ENCODE data around the gene UTP25. TPM values are rescaled to one million over a fixed set of nuclear protein-coding genes. Genes with fewer than 3 reads are reported as not detected.

UTP25 gene
- total RNA-seq, 4 donors from 2014 or later = 3.9 to 4.6 (median 4.2) TPM

GRCh38 chr1:209805341-209805781 lies 22.4 kb upstream of the UTP25 start:
- Histone ChIP-seq H3K27ac (no peak overlapping the region), H3K27me3 (peaks cover 10 to 11% (median 11%) of the 10 kb centered on the region in 3 donors), H3K4me1 (peaks cover 0 to 11% of the 10 kb centered on the region in 2 donors), H3K9me3 (no peaks in the 10 kb centered on the region), H3K4me3 (no peak overlapping the region), H3K36me3 (no peaks in the 10 kb centered on the region)
- DNase-seq (no peak), ATAC-seq (no peak)
- no peak for TF ChIP-seq POLR2A (IDR thresholded peaks at IDR 0.05)
- no peak for TF ChIP-seq CTCF (IDR thresholded peaks at IDR 0.05 in 4 of 5, conservative IDR thresholded peaks at IDR 0.05 in 1 of 5)
- in situ Hi-C loops (cut with MboI; ENCODE audit: low sequenced_read_pairs in 4 of 4) = no loop called here
- intact Hi-C loops (cut with DNase I; ENCODE audit: low total_unique reads) = no loop called here

GRCh38 chr1:209805875-209806760 lies 21.7 kb upstream of the UTP25 start, which contains the start of gene IRF6:
IRF6 (minus strand) TSS chr1:209806142; CDS start chr1:209801413, 4,729 bp downstream.
- H3K27ac ChIP-seq = no peak within 1 kb of the TSS
- intact Hi-C loops (cut with DNase I; ENCODE audit: low total_unique reads) = no loop called here
- no peaks in the 10 kb centered on the region for H3K36me3 ChIP-seq

GRCh38 chr1:209807509-209807908 lies 20.3 kb upstream of the UTP25 start:
- no peak overlapping the region for H3K4me3 ChIP-seq
- TF ChIP-seq POLR2A (IDR thresholded peaks at IDR 0.05) = no peak
- no peak for TF ChIP-seq CTCF (IDR thresholded peaks at IDR 0.05 in 4 of 5, conservative IDR thresholded peaks at IDR 0.05 in 1 of 5)
- H3K36me3 ChIP-seq = no peaks in the 10 kb centered on the region
- no peaks in the 10 kb centered on the region for H3K4me1 ChIP-seq
- in situ Hi-C loops (cut with MboI; ENCODE audit: low sequenced_read_pairs in 4 of 4) (no loop called here), intact Hi-C loops (cut with DNase I; ENCODE audit: low total_unique reads) (no loop called here)
- ATAC-seq (no peak), DNase-seq (no peak)
- peaks cover 10 to 11% (median 11%) of the 10 kb centered on the region in 3 donors for H3K27me3 ChIP-seq
- no peaks in the 10 kb centered on the region for H3K9me3 ChIP-seq
- H3K27ac ChIP-seq = no peak overlapping the region

More at GRCh38 chr1:209805875-209806760, 21.7 kb upstream of the UTP25 start, which contains the start of gene IRF6:
- peak within 1 kb of the TSS; percentile 13 to 56 (median 26) for H3K4me3 ChIP-seq
- peak in 1 of 2 donors; percentile 39 for DNase-seq
- peaks cover 10 to 11% (median 11%) of the 10 kb centered on the region in 3 donors for H3K27me3 ChIP-seq
- peaks cover 0 to 10% of the 10 kb centered on the region in 2 donors for H3K4me1 ChIP-seq
- in situ Hi-C loops (cut with MboI; ENCODE audit: low sequenced_read_pairs in 4 of 4) = no loop called here
- TF ChIP-seq POLR2A (IDR thresholded peaks at IDR 0.05) (no peak), CTCF (IDR thresholded peaks at IDR 0.05 in 4 of 5, conservative IDR thresholded peaks at IDR 0.05 in 1 of 5) (no peak)
- ATAC-seq = peak in 1 of 2 donors; percentile 39
- H3K9me3 ChIP-seq = no peaks in the 10 kb centered on the region

GRCh38 chr1:209808059-209808581 lies 19.7 kb upstream of the UTP25 start:
- TF ChIP-seq CTCF (IDR thresholded peaks at IDR 0.05 in 4 of 5, conservative IDR thresholded peaks at IDR 0.05 in 1 of 5) = no peak
- TF ChIP-seq POLR2A (IDR thresholded peaks at IDR 0.05) = no peak
- in situ Hi-C loops (cut with MboI; ENCODE audit: low sequenced_read_pairs in 4 of 4) = no loop called here

More at GRCh38 chr1:209808059-209808581, 19.7 kb upstream of the UTP25 start:
- no peak for DNase-seq
- H3K4me1 ChIP-seq = no peaks in the 10 kb centered on the region
- H3K36me3 ChIP-seq = no peaks in the 10 kb centered on the region
- peaks cover 10 to 11% (median 11%) of the 10 kb centered on the region in 3 donors for H3K27me3 ChIP-seq
- H3K27ac ChIP-seq = no peak overlapping the region
- no peak overlapping the region for H3K4me3 ChIP-seq
- ATAC-seq = no peak
- intact Hi-C loops (cut with DNase I; ENCODE audit: low total_unique reads) = no loop called here
- H3K9me3 ChIP-seq = no peaks in the 10 kb centered on the region
